Astrocyte (in vitro differentiated cells and primary cell): ENCODE measurements around the gene SLC6A12.

ENCODE experiments used
- EZH2 ChIP-seq: IDR thresholded peaks from 2 replicates; pipeline ENCODE4 v1.6.1; 2012; ENCODE audit warnings: mild to moderate bottlenecking, low read length, inconsistent platforms; ENCODE audit not compliant: insufficient read depth
- TF ChIP-seq, protein P1 (sequence below): IDR thresholded peaks from 2 replicates; pipeline ENCODE4 v1.5.1; 2011; ENCODE audit warnings: low read depth, mild to moderate bottlenecking, inconsistent platforms, low read length, moderate library complexity; ENCODE audit not compliant: insufficient read depth

GRCh38 chr12:185576-185955, 28.4 kb downstream of the SLC6A12 start:
- TF ChIP-seq, protein P1, sequence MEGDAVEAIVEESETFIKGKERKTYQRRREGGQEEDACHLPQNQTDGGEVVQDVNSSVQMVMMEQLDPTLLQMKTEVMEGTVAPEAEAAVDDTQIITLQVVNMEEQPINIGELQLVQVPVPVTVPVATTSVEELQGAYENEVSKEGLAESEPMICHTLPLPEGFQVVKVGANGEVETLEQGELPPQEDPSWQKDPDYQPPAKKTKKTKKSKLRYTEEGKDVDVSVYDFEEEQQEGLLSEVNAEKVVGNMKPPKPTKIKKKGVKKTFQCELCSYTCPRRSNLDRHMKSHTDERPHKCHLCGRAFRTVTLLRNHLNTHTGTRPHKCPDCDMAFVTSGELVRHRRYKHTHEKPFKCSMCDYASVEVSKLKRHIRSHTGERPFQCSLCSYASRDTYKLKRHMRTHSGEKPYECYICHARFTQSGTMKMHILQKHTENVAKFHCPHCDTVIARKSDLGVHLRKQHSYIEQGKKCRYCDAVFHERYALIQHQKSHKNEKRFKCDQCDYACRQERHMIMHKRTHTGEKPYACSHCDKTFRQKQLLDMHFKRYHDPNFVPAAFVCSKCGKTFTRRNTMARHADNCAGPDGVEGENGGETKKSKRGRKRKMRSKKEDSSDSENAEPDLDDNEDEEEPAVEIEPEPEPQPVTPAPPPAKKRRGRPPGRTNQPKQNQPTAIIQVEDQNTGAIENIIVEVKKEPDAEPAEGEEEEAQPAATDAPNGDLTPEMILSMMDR = no peak
- TF ChIP-seq EZH2 = no peak
